ENCODE data around the gene KLF12.

DNA sequence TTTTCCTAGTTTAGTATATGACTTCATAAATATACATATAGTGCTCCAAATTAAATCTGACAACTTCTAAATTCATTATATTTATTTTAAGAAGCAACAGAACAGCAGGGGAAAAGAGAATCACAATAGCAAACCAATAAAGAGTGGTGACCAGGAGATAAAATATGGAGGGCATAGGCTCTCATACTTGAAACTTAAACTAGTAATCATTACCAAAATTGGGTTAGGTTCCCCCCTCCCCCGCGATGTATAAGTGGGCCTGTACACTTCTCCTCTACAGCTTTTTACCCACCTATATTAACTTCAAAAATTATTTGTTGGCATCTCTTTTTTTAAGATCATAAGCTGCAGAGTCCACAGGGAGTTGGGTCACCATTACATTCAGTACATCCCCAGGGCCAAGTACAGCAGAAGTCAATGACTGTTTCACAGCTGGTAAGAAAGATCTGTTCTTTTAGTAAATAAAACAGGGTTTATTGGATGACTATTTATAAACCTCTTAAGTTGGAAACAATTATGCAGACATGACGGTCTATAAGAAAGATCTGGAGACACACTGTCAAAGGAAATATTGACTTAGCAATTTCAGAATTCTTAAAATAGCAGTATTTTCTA lies 29.4 kb downstream of the KLF12 start:
- no peak for TF ChIP-seq EZH2phosphoT487 (IDR thresholded peaks at IDR 0.05; ENCODE audit: insufficient read depth, low read depth)
- TF ChIP-seq EZH2 (IDR thresholded peaks at IDR 0.05; ENCODE audit: insufficient read depth, poor library complexity, severe bottlenecking) = no peak
